Measurements from ENCODE around the gene FOXO1.
"Not testable (repeated sequence)": the region's sequence is repeated elsewhere in the genome, so short reads cannot be mapped to it uniquely, and the experiment has no call there.

The FOXO1 gene

GRCh38 chr13:40664350-40665125 lies 1.9 kb downstream of the FOXO1 start:
- Histone ChIP-seq H3K4me1 (ENCODE audit: control insufficient read depth, low read depth, low read length) (peaks cover 39% of the 10 kb centered on the region), H3K4me3 (ENCODE audit: low read length) (peak overlapping the region; percentile 47), H3K9ac (ENCODE audit: low read length) (peak overlapping the region; percentile 65), H3K27ac (ENCODE audit: low read length) (no peak overlapping the region), H3K36me3 (ENCODE audit: control insufficient read depth, low read depth, low read length) (no peaks in the 10 kb centered on the region), H3K27me3 (ENCODE audit: control insufficient read depth, insufficient read depth, low read length) (peaks cover 14% of the 10 kb centered on the region), H3K9me3 (ENCODE audit: control insufficient read depth, low read depth, low read length) (no peaks in the 10 kb centered on the region)

GRCh38 chr13:40664100-40664349 lies 2.4 kb downstream of the FOXO1 start:
- H3K9me3 ChIP-seq (ENCODE audit: control insufficient read depth, low read depth, low read length); H3K27ac ChIP-seq (ENCODE audit: low read length); H3K36me3 ChIP-seq (ENCODE audit: control insufficient read depth, low read depth, low read length): not testable (repeated sequence)
- peak overlapping the region; percentile 47 for H3K4me3 ChIP-seq (ENCODE audit: low read length)
- H3K9ac ChIP-seq (ENCODE audit: low read length), result peak overlapping the region; percentile 65
- H3K27me3 ChIP-seq (ENCODE audit: control insufficient read depth, insufficient read depth, low read length), result peaks cover 14% of the 10 kb centered on the region
- peaks cover 42% of the 10 kb centered on the region for H3K4me1 ChIP-seq (ENCODE audit: control insufficient read depth, low read depth, low read length)

GRCh38 chr13:40662866-40663265 lies 3.6 kb downstream of the FOXO1 start:
- peak overlapping the region; percentile 47 for H3K27ac ChIP-seq (ENCODE audit: low read length)
- no peaks in the 10 kb centered on the region for H3K36me3 ChIP-seq (ENCODE audit: control insufficient read depth, low read depth, low read length)
- peaks cover 13% of the 10 kb centered on the region for H3K27me3 ChIP-seq (ENCODE audit: control insufficient read depth, insufficient read depth, low read length)
- peak overlapping the region; percentile 47 for H3K4me3 ChIP-seq (ENCODE audit: low read length)
- H3K4me1 ChIP-seq (ENCODE audit: control insufficient read depth, low read depth, low read length), result peaks cover 35% of the 10 kb centered on the region
- H3K9me3 ChIP-seq (ENCODE audit: control insufficient read depth, low read depth, low read length), result no peaks in the 10 kb centered on the region
- peak overlapping the region; percentile 21 for H3K9ac ChIP-seq (ENCODE audit: low read length)

- no peaks in the 10 kb centered on the region for H3K36me3 ChIP-seq (ENCODE audit: control insufficient read depth, low read depth, low read length)
- peaks cover 31% of the 10 kb centered on the region for H3K4me1 ChIP-seq (ENCODE audit: control insufficient read depth, low read depth, low read length)
- H3K9ac ChIP-seq (ENCODE audit: low read length), result peak overlapping the region; percentile 21
- no peaks in the 10 kb centered on the region for H3K9me3 ChIP-seq (ENCODE audit: control insufficient read depth, low read depth, low read length)
- peak overlapping the region; percentile 47 for H3K27ac ChIP-seq (ENCODE audit: low read length)
- H3K4me3 ChIP-seq (ENCODE audit: low read length), result peak overlapping the region; percentile 47
- H3K27me3 ChIP-seq (ENCODE audit: control insufficient read depth, insufficient read depth, low read length), result peaks cover 7% of the 10 kb centered on the region
Observed at GRCh38 chr13:40661875-40662665, 4.4 kb downstream of the FOXO1 start.

- no peak overlapping the region for H3K9ac ChIP-seq (ENCODE audit: low read length)
- peak overlapping the region; percentile 75 for H3K27ac ChIP-seq (ENCODE audit: low read length)
Observed at GRCh38 chr13:40660692-40661091, 5.7 kb downstream of the FOXO1 start.

GRCh38 chr13:40660141-40660664 lies 6.2 kb downstream of the FOXO1 start:
- H3K4me1 ChIP-seq (ENCODE audit: control insufficient read depth, low read depth, low read length), result peaks cover 40% of the 10 kb centered on the region

More at GRCh38 chr13:40660692-40661091, 5.7 kb downstream of the FOXO1 start:
- Histone ChIP-seq H3K4me1 (ENCODE audit: control insufficient read depth, low read depth, low read length) (peaks cover 36% of the 10 kb centered on the region), H3K27me3 (ENCODE audit: control insufficient read depth, insufficient read depth, low read length) (peaks cover 7% of the 10 kb centered on the region), H3K9me3 (ENCODE audit: control insufficient read depth, low read depth, low read length) (no peaks in the 10 kb centered on the region), H3K36me3 (ENCODE audit: control insufficient read depth, low read depth, low read length) (no peaks in the 10 kb centered on the region), H3K4me3 (ENCODE audit: low read length) (peak overlapping the region; percentile 44)

GRCh38 chr13:40657951-40658350 lies 8.5 kb downstream of the FOXO1 start:
- Histone ChIP-seq H3K9ac (ENCODE audit: low read length) (no peak overlapping the region), H3K9me3 (ENCODE audit: control insufficient read depth, low read depth, low read length) (no peaks in the 10 kb centered on the region), H3K27me3 (ENCODE audit: control insufficient read depth, insufficient read depth, low read length) (no peaks in the 10 kb centered on the region), H3K36me3 (ENCODE audit: control insufficient read depth, low read depth, low read length) (no peaks in the 10 kb centered on the region), H3K4me1 (ENCODE audit: control insufficient read depth, low read depth, low read length) (peaks cover 41% of the 10 kb centered on the region), H3K27ac (ENCODE audit: low read length) (no peak overlapping the region), H3K4me3 (ENCODE audit: low read length) (no peak overlapping the region)

More at GRCh38 chr13:40660141-40660664, 6.2 kb downstream of the FOXO1 start:
- H3K36me3 ChIP-seq (ENCODE audit: control insufficient read depth, low read depth, low read length), result no peaks in the 10 kb centered on the region
- H3K27me3 ChIP-seq (ENCODE audit: control insufficient read depth, insufficient read depth, low read length), result peaks cover 7% of the 10 kb centered on the region
- H3K4me3 ChIP-seq (ENCODE audit: low read length), result peak overlapping the region; percentile 44
- peak overlapping the region; percentile 75 for H3K27ac ChIP-seq (ENCODE audit: low read length)
- no peaks in the 10 kb centered on the region for H3K9me3 ChIP-seq (ENCODE audit: control insufficient read depth, low read depth, low read length)
- no peak overlapping the region for H3K9ac ChIP-seq (ENCODE audit: low read length)

- Histone ChIP-seq H3K4me1 (ENCODE audit: control insufficient read depth, low read depth, low read length) (peaks cover 42% of the 10 kb centered on the region), H3K9ac (ENCODE audit: low read length) (no peak overlapping the region), H3K4me3 (ENCODE audit: low read length) (no peak overlapping the region), H3K27me3 (ENCODE audit: control insufficient read depth, insufficient read depth, low read length) (no peaks in the 10 kb centered on the region), H3K27ac (ENCODE audit: low read length) (no peak overlapping the region), H3K9me3 (ENCODE audit: control insufficient read depth, low read depth, low read length) (no peaks in the 10 kb centered on the region), H3K36me3 (ENCODE audit: control insufficient read depth, low read depth, low read length) (no peaks in the 10 kb centered on the region)
Observed at GRCh38 chr13:40657307-40657706, 9.1 kb downstream of the FOXO1 start.

GRCh38 chr13:40656358-40656757 lies 10.1 kb downstream of the FOXO1 start:
- Histone ChIP-seq H3K27ac (ENCODE audit: low read length) (no peak overlapping the region), H3K27me3 (ENCODE audit: control insufficient read depth, insufficient read depth, low read length) (no peaks in the 10 kb centered on the region), H3K36me3 (ENCODE audit: control insufficient read depth, low read depth, low read length) (no peaks in the 10 kb centered on the region), H3K9me3 (ENCODE audit: control insufficient read depth, low read depth, low read length) (no peaks in the 10 kb centered on the region), H3K9ac (ENCODE audit: low read length) (no peak overlapping the region), H3K4me3 (ENCODE audit: low read length) (no peak overlapping the region), H3K4me1 (ENCODE audit: control insufficient read depth, low read depth, low read length) (peaks cover 46% of the 10 kb centered on the region)

GRCh38 chr13:40653527-40654318 lies 12.7 kb downstream of the FOXO1 start:
- Histone ChIP-seq H3K27me3 (ENCODE audit: control insufficient read depth, insufficient read depth, low read length) (no peaks in the 10 kb centered on the region), H3K9ac (ENCODE audit: low read length) (no peak overlapping the region), H3K4me1 (ENCODE audit: control insufficient read depth, low read depth, low read length) (peaks cover 55% of the 10 kb centered on the region), H3K4me3 (ENCODE audit: low read length) (no peak overlapping the region), H3K27ac (ENCODE audit: low read length) (peak overlapping the region; percentile 86), H3K36me3 (ENCODE audit: control insufficient read depth, low read depth, low read length) (no peaks in the 10 kb centered on the region), H3K9me3 (ENCODE audit: control insufficient read depth, low read depth, low read length) (no peaks in the 10 kb centered on the region)

GRCh38 chr13:40652588-40652940 lies 13.9 kb downstream of the FOXO1 start:
- H3K4me1 ChIP-seq (ENCODE audit: control insufficient read depth, low read depth, low read length), result peaks cover 64% of the 10 kb centered on the region
- H3K9ac ChIP-seq (ENCODE audit: low read length), result peak overlapping the region; percentile 41
- peak overlapping the region; percentile 86 for H3K27ac ChIP-seq (ENCODE audit: low read length)

More at GRCh38 chr13:40652588-40652940, 13.9 kb downstream of the FOXO1 start:
- Histone ChIP-seq H3K36me3 (ENCODE audit: control insufficient read depth, low read depth, low read length) (no peaks in the 10 kb centered on the region), H3K9me3 (ENCODE audit: control insufficient read depth, low read depth, low read length) (no peaks in the 10 kb centered on the region), H3K4me3 (ENCODE audit: low read length) (peak overlapping the region; percentile 18), H3K27me3 (ENCODE audit: control insufficient read depth, insufficient read depth, low read length) (no peaks in the 10 kb centered on the region)

All from iPS-18a (cell line).